GM21723 (cell line): Measurements from ENCODE around the gene S100A11.

Source experiments
- ATAC-seq: cut with Tn5 transposase; IDR thresholded peaks from one replicate; pipeline ENCODE4 v1.9.1; 2021; ENCODE audit warnings: mild to moderate bottlenecking, moderate library complexity; ENCODE audit not compliant: unreplicated experiment

S100A11 gene

GRCh38 chr1:152039886-152040285 is 3.1 kb upstream of the S100A11 start:
- ATAC-seq = no peak

GRCh38 chr1:152039461-152039860 is 2.7 kb upstream of the S100A11 start:
- ATAC-seq = no peak

DNA sequence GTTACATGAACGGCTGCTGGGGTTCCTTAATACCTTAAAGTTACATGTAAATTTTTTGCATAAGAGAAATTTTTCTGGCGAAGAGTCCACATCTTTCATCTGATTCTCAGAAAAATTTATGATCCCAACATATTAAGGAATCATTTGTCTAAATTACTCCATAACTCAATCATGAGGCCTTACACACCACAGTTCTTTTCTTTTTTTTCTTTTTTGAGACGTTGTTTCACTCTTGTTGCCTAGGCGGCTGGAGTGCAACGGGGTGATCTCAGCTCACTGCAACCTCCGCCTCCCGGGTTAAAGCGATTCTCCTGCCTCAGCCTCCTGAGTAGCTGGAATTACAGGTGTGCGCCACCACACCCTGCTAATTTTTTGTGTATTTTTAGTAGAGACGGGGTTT is 2.1 kb upstream of the S100A11 start:
- no peak for ATAC-seq

DNA sequence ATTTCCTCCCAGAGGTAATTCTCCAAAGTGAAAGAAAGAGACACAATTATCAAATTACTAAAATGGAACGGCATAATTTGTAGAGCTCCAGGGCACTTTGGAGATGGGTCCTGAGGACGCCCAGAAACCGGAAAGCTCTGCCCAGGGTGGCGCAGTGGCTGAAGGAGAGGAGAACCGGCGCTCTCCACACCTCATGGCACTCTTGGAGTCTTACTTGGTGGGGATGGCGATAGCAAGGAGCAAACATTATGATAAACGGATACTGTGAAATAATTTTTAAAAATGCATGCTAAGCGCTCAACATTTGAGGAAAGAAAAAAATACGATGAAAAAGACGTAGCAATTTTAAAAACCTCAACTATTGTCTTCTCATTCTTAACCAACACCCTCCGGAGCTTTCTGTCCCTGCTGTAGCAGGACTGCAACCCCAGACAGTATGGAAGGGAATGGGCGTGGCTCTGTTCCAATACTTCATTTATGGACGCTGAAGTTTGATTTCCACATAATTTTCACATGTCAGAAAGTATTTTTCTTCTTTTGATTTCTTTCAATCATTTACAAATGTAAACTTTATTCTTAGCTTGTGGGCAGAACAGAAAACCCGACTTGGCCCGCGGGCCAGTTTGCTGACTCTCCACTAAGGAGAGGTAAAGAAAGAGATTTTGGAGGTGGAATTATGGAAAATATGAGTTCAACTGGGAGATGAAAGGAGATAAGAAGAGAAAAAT is 1.1 kb downstream of the S100A11 start:
- ATAC-seq = no peak

DNA sequence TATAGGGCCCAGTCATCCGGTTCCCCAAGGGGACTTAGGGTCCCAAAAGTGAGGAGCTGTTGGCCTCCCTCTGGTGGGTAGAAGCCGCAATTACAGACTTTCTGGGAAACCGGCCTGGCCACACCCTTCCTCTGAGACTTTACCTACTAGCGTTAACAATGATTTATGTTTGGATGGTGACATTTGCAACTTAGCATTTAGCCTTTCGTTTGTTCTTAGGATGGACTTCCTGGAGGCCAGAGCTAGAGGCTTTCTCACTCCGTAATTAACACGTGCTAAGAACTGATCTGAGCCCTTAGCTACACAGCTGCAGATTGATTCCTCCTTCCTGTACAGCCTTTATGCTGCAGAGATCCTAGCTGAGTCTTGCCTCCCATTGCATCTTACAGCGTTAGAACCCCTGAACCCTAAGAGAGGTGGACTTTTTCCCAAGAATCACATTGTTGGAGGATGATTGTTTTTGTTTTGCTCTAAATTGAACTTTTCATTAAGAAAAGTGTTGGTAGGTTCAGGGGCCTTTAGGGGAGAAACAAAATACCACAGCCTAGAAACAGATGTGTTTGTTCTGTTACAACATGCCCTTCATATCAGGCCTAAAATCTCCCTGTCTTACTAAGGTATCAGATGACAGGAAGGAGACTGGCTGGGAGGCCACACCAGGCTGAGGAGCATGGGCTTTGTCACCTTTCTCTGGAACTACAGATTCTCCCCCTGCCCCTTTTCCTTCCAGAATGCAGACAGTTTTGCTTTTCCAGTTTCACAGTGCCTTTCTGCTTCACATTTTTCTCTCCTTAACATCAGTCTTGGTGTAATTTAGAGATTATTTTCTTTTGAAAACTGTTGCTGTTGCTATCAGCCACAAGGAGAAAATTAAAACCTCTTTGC is 1.9 kb downstream of the S100A11 start:
- peak; percentile 56 for ATAC-seq

- ATAC-seq = peak; percentile 8
These were observed 2.5 kb downstream of the S100A11 start for GRCh38 chr1:152034324-152034653.

DNA sequence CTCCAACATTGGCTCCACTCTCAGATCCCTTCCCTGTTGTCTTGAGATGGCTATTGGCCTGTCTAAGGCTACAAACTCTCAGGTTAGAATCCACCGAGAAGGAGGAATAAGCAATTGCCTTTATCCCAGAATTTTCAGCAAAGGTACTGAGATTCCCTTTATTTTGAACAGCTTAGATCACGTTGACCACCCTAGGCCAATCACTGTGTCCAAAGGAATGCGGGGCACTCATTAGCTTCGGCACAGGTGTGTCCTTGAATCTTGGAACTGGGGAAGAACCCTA is 6.9 kb downstream of the S100A11 start:
- no peak for ATAC-seq

DNA sequence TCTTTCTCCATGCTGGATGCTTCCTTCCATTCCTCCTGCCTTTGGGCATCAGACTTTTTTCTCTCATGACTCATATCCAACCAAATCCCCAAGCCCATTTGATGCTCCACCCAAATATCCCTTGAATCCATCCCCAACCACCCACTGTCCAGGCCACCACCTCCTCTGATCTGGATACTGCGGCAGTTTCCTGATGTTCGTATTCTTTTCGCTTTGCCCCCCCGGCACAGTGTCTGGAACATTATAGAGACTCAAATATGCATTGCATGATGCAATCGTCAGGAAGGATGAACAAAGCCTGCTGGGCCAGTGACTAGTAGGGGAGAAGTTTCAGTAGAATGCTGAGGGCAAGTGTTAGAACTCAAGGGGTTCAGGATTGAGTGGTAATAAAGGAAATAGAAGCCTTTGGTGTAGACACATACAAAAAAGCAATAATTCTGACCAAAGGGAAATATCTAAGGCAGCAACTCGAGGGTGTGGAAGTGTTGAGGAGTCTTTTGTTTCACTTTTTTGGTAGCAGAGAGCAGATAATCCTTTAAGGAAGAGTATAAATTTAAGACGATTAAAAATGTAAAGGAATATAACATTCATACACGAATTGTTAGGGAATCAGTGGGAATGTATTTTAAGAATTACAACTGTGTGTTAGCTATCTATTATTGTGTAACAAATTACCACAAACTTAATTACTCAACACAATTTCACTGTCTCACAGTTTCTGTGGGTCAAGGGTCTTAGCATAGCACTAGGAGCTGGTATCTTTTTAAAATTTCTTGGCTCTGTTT is 7.5 kb downstream of the S100A11 start:
- no peak for ATAC-seq

DNA sequence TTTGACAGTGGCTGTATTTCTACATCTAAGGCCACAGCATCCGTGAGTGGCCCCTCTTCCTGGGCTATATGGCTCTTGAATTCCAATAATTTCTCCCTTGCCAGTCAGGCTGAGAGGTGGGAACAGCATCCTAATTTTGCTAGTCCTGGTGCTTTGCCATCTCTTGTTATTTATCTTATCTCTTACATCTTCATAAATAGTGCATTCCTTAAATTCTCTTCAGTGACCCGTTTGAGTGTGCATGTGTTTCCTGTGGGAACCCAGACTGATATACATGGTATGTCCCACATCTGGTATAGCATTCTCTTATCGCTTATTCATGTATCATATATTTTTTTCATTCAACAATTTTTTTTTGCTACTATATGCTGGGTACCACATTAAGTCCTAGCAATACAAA is 9.9 kb downstream of the S100A11 start:
- ATAC-seq = no peak

- no peak for ATAC-seq
These were observed 12.6 kb downstream of the S100A11 start for GRCh38 chr1:152024223-152024622.

GRCh38 chr1:152023221-152023620 is 13.6 kb downstream of the S100A11 start:
- ATAC-seq = no peak

DNA sequence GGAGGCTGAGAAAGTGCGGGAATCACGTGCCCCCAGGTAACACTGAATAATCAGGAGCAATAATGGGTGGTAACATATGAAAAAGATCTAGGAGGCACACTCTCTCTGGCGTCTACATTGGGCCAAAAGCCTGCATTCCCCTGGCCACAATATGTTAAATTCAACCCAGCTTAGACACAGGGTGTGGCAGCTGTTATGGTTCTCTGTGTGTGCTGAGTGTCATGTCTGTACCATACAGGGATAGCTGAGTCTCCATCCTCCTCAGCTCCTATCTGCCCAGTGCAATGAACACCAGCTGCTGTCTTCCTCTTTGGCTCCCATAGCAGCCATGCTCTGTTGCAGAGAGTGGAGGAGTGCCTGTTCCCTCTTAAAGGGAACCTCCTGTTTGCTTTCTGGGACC is 14.3 kb downstream of the S100A11 start:
- no peak for ATAC-seq

DNA sequence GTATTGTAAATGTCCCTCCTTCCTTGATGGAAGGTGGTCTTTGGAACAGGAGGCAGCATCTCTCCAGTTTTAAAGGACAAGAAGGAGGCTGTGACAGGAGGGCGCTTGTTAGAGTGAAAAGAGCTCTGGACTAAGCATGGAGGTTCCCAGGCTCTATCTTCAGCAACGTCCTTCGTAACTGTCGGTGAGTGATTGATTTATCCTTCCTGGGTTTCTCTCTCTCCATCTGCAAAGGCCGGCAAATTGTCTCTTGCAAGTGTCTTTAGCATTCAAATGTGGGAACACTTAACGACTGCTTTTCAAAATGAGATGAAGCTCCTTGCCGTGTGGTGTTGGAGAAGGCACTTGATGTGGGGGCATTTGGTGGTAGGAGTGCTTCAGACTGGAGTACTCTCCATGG is 15.2 kb downstream of the S100A11 start:
- ATAC-seq = no peak

DNA sequence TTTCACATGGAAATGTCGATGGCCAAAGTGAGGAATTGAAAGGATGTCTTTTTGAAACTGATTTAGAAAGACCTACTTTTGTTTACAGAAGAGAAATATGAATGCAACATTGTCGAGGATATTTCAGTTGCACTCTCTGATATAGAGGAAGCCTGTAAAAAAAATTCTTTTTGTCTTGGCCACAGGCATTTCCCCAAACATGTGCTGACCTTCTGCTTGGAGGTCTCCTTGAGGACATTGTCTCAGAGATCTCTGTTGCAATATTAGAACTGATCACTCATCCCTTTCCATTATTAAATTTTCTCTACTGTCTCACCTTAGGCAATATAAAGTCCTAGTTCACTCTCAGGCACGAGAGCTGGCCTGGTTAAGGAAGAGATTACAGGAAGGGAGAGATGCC is 16.0 kb downstream of the S100A11 start:
- ATAC-seq = no peak

DNA sequence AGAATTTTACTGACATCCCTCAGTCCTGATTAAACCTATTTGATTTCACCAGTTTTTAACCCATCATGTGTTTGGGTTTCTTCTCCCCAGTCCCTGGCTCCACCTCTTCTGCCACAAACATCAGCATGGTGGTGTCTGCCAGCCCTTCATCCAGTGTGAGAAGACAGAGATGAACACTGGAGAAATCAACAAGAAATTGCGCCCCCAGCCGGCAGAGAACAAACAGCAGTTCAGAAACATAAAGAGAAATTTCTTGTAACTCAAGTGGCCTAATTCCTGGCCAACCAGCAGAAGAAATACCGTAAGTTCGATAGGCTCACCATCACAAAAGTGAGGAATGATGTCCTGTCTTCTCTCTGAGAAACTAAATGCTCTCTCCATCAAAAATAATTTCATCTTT is 18.3 kb downstream of the S100A11 start:
- no peak for ATAC-seq

- ATAC-seq = no peak
These were observed 21.0 kb downstream of the S100A11 start for GRCh38 chr1:152015766-152016165.

DNA sequence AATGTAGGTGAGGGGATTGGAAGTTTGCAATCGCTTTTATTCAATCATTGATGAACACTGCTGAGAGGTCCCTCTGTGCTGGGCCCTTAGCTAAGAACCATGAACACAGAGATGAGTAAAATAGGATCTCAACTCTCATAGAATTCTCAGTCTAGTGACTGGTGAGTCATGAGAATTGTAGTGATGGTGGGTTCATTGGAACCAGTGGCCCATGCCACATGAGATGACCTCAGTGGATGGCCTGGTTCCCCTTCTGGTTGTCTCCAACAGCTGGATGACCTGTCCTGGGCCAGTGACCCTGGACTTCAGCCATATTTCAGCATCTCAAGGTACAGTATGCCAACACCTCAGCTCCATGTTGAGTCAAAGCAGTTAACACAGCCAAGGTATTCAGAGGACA is 21.9 kb downstream of the S100A11 start:
- no peak for ATAC-seq

- no peak for ATAC-seq
These were observed 23.1 kb downstream of the S100A11 start for GRCh38 chr1:152013664-152014237.

DNA sequence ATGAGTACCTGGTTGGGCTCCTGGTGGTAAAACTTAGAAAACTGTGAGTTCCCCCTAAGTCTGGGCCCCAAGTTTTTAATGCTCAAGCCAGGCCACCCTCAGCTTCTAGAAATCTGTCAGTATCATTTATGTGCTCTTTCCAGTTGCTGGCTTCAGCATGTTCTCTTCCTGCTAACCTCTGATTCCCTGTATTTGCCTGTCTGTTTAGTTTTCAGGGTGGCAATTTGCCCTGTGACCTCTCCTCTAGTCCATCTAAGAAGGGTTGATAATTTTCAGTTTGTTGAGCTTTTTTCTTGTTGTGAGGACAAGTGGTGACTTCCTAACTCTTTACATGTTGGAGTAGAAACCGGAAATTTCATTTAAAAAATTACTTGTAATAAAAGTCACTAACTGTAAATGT is 27.1 kb downstream of the S100A11 start:
- no peak for ATAC-seq

GRCh38 chr1:152007047-152007446 is 29.8 kb downstream of the S100A11 start:
- ATAC-seq = no peak

- no peak for ATAC-seq
These were observed 31.4 kb downstream of the S100A11 start for GRCh38 chr1:152005360-152005912.
